Kidney tubule cell (primary cell): ENCODE data around the gene CAMK1.

ENCODE experiments used
- DNase-seq: peaks from one replicate; pipeline ENCODE4 v3.0.0-alpha.2; 2018; ENCODE audit warnings: low spot score

The CAMK1 gene

DNA sequence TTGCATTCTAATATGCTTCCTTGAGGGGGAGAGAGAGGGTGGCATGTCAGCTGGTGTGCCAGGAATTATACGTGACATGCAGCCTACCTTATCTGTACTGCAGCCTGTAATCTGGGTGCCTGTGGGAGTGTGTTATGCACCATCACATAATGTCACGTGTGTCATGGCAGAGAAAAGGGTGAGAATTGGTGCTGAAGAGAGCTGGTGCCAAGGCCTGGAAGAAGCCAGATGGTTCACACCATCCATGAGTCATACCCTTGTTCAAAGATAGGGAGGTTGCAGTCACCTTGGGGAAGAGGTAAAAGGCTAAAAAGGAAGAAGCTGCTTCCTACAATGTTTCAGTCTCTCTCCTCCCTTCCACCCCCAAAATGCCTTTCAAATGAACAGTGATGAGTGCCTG is 32.9 kb downstream of the CAMK1 start:
- peak; percentile 12 for DNase-seq

DNA sequence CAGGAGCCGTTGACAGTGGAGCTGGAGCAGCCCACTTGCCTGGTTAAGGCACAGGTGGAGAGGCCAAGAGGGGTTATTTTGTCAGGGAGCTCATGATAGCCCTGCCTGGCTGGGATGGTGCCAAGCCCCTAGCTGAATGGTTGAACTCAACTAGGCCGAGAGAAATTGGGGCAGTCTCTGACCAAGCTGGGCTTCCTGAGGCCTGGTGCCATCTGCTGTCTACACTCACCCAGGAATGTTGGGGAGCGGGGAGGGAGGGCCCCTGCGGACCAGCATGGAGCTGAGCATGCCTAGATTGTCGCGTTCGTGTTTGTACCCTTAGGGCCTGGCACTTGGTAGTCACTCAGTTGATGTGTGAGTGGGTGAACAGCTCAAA is 37.0 kb downstream of the CAMK1 start:
- DNase-seq, result peak; percentile 16

DNA sequence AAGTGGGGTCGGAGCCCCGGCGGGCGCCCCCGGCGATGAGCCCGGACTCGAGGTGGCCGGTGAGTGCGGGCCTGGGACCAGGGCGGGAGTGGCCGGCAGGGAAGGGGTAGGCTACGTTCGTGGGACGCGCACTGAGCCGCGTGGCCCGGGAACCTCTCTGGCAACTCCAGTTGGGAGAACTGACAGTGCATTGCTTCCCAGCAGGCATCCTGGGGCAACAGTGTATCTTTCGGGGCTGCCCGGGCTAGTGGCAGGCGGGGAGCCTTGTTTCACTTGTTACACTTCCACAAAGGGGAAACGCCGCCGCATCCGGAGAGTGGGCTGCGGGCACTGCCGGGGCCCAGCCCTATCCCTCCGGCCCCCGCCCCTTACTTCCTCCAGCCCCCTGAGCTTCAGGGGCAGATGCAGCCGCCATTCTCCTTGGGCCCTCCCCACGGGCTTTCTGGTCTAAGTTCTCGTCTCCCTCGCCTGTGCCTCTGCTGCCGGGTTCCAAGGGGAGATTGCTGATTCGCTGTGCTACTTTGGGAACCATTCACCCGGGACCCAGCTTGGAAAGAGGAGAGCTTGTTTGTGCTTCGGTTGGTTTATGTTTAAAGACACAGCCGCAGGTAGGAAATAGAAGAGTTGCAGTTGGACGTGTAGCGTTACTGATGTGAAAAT is 37.5 kb downstream of the CAMK1 start:
- peak; percentile 17 for DNase-seq

DNA sequence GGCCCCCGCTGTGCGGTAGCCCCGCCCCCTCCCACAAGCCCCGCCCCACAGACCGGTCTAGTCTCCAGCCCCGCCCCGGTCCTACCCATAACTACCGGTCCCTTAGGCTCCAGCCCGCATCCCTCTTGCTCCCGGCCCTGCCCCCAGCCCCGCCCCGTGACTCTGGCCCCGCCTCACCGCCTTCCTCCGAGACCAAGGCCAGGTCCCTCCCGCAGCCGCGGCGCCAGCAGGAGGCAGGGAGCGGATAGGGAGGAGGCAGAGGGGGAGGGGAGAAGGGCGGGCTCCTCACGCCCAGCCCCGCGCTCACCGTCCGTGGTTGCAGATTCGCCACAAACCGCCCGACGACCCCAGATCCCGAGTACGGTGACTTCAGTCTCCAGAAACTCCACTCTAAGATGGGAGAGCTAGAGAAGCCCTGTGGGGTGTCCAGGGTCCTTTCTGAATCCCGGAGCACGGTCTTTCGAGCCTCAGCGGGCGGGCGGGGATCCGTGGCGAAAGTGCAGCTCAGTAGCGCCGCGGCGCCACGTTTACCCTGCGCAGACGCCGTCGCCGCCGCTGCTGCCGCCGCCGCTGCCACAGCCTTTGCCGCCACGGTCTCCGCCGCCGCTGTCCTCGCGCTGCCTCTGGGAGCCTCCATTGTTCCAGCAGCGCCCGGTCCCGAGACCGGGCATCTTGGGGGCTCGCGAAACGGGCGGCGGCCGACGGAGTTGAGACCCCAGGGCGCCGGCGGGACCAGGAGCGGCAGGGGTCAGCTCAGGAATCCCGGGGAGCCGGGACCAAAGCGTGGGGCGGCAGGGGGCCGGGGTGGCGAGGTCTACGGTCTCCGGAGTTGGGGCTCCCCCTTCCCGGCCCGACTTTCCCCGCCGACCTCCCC is 38.3 kb downstream of the CAMK1 start, which contains the start of gene BRPF1:
BRPF1 (plus strand) TSS at position 530 of the 874 bp plus-strand sequence. CDS start 2,406 bp downstream, outside the sequence.
- DNase-seq, result peak; percentile 99

DNA sequence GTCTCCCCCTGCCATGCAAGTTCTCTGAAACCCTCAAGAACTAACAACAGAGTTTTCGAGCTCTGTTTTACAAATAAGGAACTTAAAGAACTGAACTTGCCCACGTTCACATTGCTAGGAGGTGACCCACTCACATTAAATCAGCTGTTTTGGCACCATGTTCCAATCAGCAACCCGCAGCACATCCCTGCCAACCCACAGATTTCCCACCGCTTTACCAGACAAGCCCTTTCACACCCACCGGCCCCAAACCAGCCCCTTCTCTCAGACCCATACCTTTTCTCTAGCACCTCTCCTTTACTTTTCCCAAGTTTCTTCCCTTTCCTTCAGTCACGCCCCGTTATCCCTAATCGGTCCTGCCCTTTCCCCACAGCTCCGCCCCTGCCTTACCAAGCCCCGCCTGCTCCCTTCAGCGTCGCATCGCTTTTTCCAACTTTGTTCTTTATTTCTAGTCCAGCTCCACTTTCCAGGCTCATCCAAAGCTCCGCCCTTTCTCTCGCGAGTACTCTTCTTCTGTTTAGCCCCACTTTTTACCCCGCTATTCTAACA is 39.0 kb downstream of the CAMK1 start:
- DNase-seq, result no peak

DNA sequence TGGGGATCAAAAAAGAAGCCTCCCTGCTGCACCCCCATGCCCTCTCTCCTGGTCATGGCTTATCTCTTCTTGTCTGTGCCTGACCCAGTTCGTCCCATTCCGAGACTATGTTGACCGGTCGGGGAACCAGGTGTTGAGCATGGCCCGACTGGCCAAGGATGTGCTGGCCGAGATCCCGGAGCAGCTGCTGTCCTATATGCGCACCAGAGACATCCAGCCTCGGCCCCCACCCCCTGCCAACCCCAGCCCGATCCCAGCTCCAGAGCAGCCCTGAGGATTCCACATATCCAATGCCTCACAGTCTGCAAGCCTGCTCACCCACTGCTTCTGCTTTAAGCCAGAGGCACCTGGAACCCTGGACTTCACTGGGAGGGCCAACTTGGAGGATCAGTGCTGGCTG is 40.3 kb downstream of the CAMK1 start:
- DNase-seq, result no peak

DNA sequence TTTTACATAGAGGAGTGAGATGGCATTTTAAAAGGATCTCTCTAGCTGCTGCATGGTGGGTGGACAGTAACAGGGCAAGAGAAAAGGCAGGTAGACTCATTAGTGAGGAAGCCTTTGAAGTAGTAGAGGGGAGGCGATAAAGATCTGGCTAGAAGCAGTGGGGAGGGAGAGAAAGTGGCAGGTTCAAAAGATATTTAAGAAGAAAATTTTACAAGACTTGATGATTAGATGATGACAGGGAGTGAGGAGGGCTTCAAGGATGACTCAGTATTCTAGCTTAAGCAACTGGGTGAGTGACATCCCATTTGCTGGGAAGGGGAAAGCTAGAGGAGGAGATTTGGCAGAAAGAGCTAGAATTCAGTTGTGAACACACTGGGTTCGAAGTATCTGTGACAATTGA is 42.0 kb downstream of the CAMK1 start:
- no peak for DNase-seq

DNA sequence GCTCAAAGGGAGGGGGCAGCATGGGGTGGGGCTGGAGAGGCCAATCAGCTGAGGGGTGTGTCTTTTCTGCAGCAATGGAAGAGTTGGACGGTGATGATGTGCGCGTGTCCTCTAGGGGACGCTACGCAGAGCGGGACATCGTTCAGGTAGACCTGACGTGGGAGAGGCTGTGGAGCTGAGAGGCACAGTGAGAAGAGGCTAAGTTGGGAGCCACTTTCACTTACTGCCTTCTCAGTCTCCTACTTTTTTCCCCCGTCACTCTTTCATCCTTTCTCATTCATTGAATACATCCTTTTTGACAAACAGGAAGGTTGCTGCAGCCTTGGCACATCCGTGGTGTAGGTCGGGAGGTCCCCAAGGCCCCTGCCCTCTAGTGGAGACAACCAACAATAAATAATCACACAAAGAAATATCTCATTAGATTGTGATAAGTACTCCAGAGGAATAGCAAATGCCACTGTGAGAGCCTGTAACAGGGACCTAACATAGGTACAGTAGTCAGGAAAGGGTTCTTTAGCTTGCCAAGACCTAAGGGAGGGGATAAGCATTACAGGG is 42.6 kb downstream of the CAMK1 start:
- DNase-seq, result peak; percentile 35

DNA sequence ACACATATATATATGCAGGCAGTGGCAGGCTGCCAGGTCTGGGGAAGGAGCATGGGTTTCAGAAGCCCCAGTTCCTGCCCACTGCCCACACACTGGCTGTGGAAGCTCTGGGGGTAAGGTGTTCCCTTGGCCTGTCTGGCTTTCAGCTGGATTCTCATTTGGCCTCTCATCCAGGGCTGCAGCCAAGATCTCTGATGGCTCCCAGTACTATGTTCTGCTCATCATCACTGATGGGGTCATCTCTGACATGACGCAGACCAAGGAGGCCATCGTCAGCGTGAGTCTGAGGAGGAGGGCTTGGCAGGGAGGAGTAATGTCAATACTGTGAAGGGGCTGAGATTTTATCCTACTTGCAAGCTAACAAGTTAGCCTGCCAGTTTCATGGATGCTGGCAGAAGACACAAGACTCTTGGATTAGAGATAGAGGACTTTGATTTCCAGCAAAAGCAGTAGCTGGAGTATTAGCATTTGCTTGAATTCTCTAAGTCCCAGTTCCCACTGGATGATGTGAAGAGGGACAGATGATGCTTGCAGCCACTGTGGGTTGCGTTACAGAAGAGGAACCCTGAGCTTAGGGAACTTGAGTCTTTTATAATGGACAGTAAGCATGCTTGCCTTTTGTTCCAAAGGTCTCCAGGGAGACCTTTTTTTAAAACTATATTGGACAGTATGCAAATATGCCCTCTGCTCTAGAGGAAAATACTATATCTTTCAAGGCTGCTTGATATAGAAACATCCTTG is 43.8 kb downstream of the CAMK1 start:
- DNase-seq, result no peak

DNA sequence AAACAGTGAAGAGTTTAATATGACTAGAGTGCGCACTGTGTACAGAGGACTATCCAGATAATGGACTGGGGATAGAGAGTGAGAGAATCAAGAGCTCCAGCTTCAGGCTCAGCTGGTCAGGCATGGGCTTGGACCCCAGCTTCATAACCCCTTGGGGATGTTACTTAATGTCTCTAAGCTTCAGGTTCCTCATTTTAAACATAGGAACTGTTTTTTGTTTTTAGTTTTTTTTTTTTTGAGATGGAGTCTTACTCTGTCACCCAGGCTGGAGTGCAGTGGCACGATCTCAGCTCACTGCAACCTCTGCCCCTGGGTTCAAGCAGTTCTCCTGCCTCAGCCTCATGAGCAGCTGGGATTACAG is 48.1 kb downstream of the CAMK1 start:
- DNase-seq, result no peak

DNA sequence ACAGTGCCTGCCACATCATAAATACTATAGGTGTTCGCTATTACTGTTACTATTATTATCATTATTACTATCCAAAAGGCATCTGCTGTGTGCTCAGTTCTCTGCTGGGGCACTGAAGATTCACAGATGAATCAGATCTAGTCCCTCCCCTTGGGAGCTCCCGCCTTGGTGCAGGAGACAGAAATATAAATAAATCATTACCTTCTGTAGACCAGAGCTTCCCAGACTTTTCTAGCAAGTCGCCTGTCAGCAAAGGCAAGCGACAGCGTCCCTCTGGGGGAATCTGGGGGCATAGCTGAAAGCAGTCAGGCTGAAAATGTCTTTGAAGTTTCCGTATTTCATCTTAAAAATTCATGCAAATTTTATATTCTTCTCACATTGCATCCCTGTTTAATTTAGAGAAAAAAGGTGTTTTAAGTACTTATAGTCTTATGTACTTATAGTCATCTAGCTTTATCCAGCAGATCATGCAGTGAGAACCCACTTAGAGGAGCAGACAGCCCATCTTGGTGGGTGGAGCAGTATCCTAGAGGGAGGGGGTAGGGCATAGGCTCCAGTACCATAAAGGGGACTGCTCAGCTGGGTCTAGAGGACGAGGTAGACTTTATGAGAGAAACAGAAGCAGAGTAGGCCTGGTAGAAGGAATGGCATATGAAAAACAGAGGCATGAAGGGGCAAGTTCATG is 48.6 kb downstream of the CAMK1 start:
- peak; percentile 52 for DNase-seq

DNA sequence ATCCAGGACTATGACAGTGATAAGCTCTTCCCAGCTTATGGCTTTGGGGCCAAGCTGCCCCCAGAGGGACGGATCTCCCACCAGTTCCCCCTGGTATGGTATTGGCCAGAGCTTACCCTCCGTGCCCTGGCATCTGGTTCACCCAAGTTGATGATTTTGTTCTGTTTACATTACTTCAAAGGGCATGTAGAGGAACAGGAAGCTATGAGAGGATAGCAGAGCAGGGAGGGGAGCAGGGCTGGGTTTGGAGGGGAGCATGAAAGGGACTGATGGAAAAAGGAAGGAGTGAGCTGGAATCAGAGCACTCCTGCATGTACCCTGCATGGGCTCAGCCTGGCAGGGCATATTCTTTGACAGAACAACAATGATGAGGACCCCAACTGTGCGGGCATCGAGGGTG is 51.6 kb downstream of the CAMK1 start:
- no peak for DNase-seq

DNA sequence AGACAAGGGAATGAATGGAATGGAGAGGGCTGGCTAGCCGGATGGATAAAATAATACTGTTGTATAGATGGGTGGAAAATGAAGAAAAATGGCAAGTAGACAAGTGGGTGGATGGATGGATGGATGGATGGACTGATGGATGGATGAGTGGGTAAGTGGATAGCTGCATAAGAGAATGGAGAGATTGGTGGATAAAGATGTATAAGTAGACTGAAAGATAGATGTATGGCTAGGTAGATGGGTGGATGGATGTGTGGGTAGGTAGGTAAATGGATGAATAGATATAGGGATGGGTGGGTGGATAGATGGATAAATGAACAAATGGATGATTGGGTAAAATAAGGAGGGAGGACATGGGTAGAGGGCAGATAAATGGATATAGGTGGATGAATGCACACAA is 52.2 kb downstream of the CAMK1 start:
- no peak for DNase-seq

DNA sequence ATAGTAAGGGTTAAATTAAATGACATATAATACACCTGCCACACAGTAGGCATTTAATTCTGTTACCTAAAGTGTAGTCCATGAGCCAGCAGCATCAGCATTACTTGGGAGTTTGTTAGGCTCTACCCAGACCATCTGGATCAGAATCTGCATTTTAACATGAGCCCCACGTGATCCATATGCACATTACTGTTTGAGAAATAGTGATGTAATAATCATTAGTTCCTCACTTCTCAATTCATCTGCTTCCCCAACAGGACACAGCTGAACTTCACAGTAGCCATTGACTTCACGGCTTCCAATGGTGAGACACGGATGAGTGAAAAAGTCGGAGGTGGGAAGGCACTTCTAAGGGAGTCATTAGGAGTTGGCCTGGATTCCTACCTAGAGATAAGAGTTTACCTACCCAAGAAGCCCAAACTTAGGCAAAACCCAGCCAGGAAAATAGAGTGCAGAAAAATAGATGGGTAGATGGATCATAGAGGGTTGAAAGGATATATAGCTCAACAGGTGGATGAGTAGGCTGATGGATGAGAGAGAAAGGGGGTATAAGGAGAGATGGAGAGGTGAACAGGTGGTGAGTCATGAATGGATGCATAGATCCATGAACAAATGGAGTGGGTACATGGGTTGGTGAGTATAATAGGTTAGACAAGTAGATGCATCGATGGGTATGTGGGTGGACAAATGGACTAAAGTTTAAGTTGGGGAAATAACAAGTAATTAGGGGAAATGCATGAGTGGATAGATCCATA is 52.8 kb downstream of the CAMK1 start:
- no peak for DNase-seq

DNA sequence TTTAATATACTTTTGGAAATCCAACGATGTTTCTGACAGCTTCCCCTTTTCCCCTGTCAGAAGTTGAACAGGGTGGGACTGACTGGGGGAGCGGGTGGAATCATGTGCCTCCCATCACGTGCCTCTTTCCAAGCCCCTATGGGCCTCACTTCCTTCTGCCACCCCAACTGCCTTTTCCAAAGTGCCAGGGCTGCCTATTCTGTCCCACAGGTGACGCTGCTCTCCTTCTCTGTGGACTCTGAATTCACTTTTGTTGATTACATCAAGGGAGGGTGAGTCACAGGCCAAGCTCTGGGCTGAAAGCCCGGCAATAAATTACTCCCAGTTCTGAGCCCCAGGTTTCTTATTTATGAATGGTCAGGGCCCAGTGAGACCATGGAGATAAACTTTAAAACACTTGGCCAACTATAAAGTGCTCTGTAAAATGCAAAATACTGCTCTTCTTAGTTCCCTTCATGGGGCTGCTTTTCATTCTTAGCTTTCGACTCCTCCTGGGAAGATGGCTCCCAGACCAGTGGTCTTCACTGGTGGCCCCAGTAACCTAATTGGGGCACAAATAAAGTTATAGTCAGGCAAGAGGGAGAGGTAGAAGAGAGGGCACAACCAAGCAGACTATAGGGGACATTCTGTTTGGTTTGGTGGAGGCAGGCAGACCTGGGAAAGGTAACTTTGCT is 53.8 kb downstream of the CAMK1 start:
- DNase-seq, result peak; percentile 87

DNA sequence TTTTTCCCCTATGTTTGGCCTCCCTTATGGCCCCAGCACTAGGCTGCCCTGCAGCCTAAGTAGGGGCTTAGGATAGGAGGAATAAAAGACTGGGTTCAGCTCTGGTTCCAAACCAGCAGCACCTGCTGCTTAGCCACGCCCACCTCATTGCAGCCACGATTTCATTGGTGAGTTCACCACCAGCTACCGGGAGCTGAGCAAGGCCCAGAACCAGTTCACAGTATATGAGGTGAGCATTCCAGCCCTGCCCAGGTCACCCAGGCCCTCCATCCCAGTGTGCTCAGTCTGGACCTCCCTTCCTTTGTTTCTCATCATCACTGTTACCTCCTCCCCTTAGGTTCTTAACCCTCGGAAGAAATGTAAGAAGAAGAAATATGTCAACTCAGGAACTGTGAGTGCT is 54.6 kb downstream of the CAMK1 start:
- DNase-seq, result no peak

DNA sequence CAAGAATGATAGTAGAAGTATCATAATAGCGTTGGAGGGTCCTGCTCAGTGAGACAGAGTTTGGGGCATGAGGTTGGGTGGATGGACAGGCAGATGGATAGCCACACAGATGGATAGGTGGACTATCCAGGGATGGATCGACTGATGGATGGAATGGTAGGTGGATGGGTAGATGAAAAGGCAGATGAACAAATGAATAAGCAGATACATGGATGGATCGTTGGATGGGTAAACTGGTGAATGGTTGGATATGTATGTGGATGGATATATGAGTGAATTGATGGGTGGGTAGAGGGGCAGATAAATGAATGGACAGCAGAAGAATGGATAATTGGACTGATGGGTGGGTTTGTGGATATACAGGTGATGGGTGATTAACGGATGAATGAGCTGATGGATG is 56.6 kb downstream of the CAMK1 start:
- no peak for DNase-seq

DNA sequence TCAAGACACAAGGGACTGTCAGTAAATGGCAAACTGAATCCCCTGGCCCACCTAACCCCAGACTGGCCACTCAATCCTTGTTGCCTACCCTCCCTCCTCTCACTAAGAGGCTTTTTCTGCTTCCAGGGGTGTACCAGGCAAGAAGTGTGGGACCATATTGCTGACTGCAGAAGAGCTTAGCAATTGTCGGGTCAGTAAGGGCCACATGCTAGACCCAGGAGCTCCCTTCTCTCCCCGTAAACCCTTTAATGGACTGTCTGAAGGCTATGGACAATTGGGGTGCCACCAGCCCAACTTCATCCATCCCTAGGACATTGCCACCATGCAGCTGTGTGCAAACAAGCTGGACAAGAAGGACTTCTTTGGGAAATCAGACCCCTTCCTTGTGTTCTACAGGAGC is 57.3 kb downstream of the CAMK1 start:
- DNase-seq, result no peak

DNA sequence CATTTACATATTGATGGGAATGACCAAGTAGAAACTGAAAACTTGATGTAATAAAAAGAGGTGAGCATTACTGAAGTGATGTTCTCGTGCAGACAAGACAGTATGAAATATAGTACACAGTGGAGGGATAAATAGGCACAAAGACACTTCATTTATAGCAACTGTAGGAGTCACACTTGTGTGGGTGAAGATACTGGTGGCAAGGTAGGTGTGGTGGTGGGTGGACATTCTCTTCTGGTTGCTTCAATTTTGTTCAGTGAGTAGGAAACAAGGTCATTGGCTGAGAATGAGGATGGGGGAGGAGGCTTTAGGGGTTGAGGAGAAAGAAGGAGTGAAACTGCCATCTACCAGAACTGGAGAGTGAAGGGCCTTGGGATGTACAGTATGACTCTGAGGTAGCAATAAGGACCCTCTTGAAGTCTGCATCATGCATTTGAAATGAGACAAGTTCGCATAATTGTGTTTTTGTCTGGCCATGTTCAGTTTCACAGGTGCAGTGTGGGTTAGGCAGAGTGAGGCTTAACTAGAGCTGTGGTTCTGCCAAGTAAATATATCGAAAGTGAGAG is 59.5 kb downstream of the CAMK1 start:
- no peak for DNase-seq
